GM13977 (cell line): ENCODE results near the gene PGS1.

Experiments
- DNase-seq: peaks from one replicate; pipeline ENCODE4 v3.0.0; 2012; ENCODE audit warnings: low spot score
- in situ Hi-C: fragments of 300-500 bp; cut with MboI; formaldehyde crosslinking; loops from one replicate; pipeline ENCODE4 v1.12.0; 2022; ENCODE audit warnings: low sequenced_read_pairs, low pct_unique_long_range_greater_than_20kb, mixed read lengths, inconsistent platforms; ENCODE audit not compliant: unreplicated experiment
- TF ChIP-seq, protein P1 (sequence below): IDR thresholded peaks from 2 replicates; pipeline ENCODE4 v1.5.1; 2012; ENCODE audit warnings: mild to moderate bottlenecking, control low read depth; ENCODE audit not compliant: insufficient read depth; ENCODE audit errors: extremely low read depth, missing control alignments

The PGS1 gene

GRCh38 chr17:78441271-78441971 lies 63.0 kb downstream of the PGS1 start:
- DNase-seq, result no peak
- TF ChIP-seq, protein P1, sequence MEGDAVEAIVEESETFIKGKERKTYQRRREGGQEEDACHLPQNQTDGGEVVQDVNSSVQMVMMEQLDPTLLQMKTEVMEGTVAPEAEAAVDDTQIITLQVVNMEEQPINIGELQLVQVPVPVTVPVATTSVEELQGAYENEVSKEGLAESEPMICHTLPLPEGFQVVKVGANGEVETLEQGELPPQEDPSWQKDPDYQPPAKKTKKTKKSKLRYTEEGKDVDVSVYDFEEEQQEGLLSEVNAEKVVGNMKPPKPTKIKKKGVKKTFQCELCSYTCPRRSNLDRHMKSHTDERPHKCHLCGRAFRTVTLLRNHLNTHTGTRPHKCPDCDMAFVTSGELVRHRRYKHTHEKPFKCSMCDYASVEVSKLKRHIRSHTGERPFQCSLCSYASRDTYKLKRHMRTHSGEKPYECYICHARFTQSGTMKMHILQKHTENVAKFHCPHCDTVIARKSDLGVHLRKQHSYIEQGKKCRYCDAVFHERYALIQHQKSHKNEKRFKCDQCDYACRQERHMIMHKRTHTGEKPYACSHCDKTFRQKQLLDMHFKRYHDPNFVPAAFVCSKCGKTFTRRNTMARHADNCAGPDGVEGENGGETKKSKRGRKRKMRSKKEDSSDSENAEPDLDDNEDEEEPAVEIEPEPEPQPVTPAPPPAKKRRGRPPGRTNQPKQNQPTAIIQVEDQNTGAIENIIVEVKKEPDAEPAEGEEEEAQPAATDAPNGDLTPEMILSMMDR, result no peak
- in situ Hi-C loops, result no loop called here

DNA sequence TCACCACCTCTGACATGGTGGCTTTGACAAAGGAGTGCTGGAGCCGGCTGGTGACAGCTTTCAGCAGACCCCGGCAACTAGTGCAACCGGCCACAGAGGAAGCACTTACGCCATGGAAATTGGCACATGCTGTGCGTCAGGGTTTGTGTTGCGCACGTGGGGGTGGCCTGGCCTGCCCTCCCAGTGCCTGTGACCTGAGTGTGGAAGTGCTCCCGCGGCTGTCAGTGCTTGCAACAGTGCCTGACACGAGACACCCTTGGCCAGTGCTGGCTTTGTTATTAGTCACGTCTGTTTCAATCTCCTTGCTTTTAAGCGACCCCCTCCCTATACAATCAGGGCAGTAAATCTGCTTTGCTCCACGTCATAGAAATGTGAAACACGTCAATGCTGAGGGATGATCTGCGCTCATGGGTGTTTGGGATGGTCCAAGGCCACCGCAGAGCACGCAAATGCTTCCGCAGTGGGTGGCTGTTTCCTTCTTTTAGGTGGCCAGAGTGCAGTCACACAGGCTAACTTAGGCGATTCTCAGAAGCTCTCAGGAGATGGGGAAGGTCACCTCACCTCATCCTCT lies 64.3 kb downstream of the PGS1 start:
- in situ Hi-C loops, result no loop called here
- DNase-seq, result no peak
- TF ChIP-seq, protein P1, result no peak

DNA sequence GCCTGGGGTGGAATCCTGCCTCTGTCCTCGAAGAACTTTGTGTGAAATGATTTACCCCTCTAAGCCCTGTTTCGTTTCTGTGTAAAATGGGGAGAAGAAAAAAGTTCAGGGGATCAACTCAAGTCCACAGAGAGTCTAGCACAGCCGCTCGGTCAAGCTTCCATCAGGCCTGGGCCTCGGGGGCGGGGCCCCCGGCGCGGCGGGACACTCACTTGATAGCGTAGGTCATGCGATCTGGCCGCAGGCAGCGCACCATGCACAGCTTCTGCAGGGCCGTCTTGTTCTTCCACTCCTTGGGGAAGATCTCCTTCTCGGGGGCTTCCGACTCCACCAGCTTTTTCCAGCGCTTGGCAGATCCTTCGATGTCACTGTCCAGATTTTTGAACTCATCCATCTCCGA lies 65.9 kb downstream of the PGS1 start:
- in situ Hi-C loops, result no loop called here

GRCh38 chr17:78446833-78447232 lies 68.4 kb downstream of the PGS1 start:
- no peak for DNase-seq
- in situ Hi-C loops, result no loop called here
- TF ChIP-seq, protein P1, result no peak

More for the DNA sequence above, 65.9 kb downstream of the PGS1 start:
- TF ChIP-seq, protein P1, result no peak
- DNase-seq, result no peak

DNA sequence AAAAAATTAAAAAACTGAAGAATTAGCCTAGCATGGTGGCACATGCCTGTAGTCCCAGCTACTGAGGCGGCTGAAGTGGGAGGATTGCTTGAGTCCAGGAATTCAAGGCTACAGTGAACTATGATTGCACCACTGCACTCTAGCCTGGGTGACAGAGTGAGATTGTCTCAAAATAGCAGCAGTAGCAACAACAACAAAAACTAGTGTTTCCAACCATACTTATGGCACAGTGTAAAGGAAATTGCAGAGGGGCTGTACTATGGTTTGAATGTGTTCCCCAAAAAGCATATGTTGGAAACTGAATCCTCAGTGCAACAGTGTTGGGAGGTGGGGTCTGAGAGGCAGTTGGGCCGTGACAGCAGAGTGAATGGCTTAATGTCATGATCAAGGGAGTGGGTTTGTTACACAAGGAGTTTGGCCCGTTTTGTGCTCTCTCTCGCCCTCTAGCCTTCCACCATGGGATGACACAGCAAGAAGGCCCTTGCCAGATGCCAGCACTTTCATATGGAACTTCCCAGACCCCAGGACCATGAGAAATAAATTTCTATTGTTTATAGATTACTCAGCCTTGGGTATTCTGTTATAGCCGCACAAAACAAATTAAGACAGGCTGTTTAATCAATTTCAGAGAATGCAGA lies 70.0 kb downstream of the PGS1 start:
- TF ChIP-seq, protein P1, result peak; percentile 44
- in situ Hi-C loops, result no loop called here
- no peak for DNase-seq

- DNase-seq, result no peak
- TF ChIP-seq, protein P1, result no peak
- in situ Hi-C loops, result no loop called here
Observed at GRCh38 chr17:78449983-78450595, 71.6 kb downstream of the PGS1 start.
